DOHH2 (cell line): ENCODE measurements around the gene CAMSAP1.

ENCODE experiments used
- H3F3A ChIP-seq: fragments of 200-600 bp; sonication (generic), shearing (Covaris generic); 2 replicates; pipeline ENCODE4 v1.6.0; 2016; ENCODE audit warnings: antibody characterized with exemption, mild to moderate bottlenecking; ENCODE audit not compliant: control insufficient read depth, insufficient read depth
- H3K27ac ChIP-seq: fragments of 200-600 bp; sonication (generic); 2 replicates; pipeline ENCODE4 v1.5.1; 2014; ENCODE audit warnings: low read depth, mild to moderate bottlenecking, low read length, moderate library complexity
- H3K27me3 ChIP-seq: fragments of 200-600 bp; sonication (generic); 2 replicates; pipeline ENCODE4 v1.6.1; 2014; ENCODE audit warnings: mild to moderate bottlenecking, low read length, mixed read lengths; ENCODE audit not compliant: control insufficient read depth
- H3K36me3 ChIP-seq: fragments of 200-600 bp; sonication (generic); 2 replicates; pipeline ENCODE4 v1.6.1; 2014; ENCODE audit warnings: mild to moderate bottlenecking, low read length, moderate library complexity, mixed read lengths; ENCODE audit not compliant: control insufficient read depth
- H3K4me1 ChIP-seq: fragments of 200-600 bp; sonication (generic); 2 replicates; pipeline ENCODE4 v1.6.1; 2014; ENCODE audit warnings: mild to moderate bottlenecking, low read length, mixed read lengths; ENCODE audit not compliant: control insufficient read depth
- H3K4me2 ChIP-seq: fragments of 200-600 bp; sonication (generic); 2 replicates; pipeline ENCODE4 v1.6.0; 2014; ENCODE audit warnings: mild to moderate bottlenecking, low read length, moderate library complexity
- H3K4me3 ChIP-seq: fragments of 200-600 bp; sonication (generic); 2 replicates; pipeline ENCODE4 v1.5.1; 2014; ENCODE audit warnings: mild to moderate bottlenecking, low read length, mixed read lengths
- H3K79me2 ChIP-seq: fragments of 200-600 bp; sonication (generic); 2 replicates; pipeline ENCODE4 v1.6.1; 2014; ENCODE audit warnings: mild to moderate bottlenecking, low read length, mixed read lengths; ENCODE audit not compliant: control insufficient read depth
- H3K9me2 ChIP-seq: fragments of 200-600 bp; sonication (generic); replicated peaks from 2 replicates; pipeline ENCODE4 v1.6.1; 2014; ENCODE audit warnings: mild to moderate bottlenecking, low read length, mixed read lengths; ENCODE audit not compliant: control insufficient read depth
- H3K9me3 ChIP-seq: fragments of 200-600 bp; sonication (generic); 2 replicates; pipeline ENCODE4 v1.6.1; 2014; ENCODE audit warnings: antibody characterized with exemption, low read length, mixed read lengths; ENCODE audit not compliant: control insufficient read depth, insufficient read depth
- H4K20me1 ChIP-seq: fragments of 200-600 bp; sonication (generic); 2 replicates; pipeline ENCODE4 v1.6.0; 2014; ENCODE audit warnings: low read depth, mild to moderate bottlenecking, antibody characterized with exemption, low read length, moderate library complexity; ENCODE audit not compliant: control insufficient read depth, insufficient read depth
- EZH2phosphoT487 ChIP-seq: fragments of 200-600 bp; sonication (generic); IDR thresholded peaks from 2 replicates; pipeline ENCODE4 v1.6.1; 2017; ENCODE audit warnings: borderline replicate concordance, mild to moderate bottlenecking, antibody characterized with exemption, low read length, moderate library complexity, mixed read lengths
- TF ChIP-seq, protein P1 (sequence below): fragments of 200-600 bp; sonication (generic); IDR thresholded peaks from one replicate; pipeline ENCODE4 v1.5.1; 2014; ENCODE audit warnings: antibody characterized with exemption, mild to moderate bottlenecking, low read depth, low read length; ENCODE audit not compliant: poor library complexity, severe bottlenecking

The CAMSAP1 gene

DNA sequence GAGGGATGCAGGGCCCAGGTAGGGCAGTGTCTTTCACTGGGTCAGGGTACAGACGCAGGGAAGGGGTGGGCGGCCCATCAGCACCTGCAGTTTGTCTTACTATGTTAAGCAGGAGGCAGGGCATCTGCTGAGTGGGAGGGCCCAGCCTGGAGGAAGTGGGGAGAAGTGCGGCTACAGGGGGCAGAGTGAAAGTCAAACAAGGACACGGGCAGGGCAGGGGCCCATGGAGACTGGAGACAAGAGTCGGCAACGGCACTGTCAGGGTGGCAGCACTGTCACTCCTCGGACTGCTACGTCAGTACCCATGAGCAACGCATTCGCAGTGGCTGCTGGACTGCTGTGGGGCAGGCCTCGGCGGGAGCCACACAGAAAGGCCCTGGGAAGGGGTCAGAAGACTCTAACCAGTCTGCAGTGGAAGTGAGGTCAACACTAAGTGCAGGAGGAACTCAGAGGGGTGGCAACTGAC lies 19.7 kb downstream of the CAMSAP1 start:
- Histone ChIP-seq H3K4me1 (peaks cover 20% of the 10 kb centered on the region), H3K27me3 (no peaks in the 10 kb centered on the region), H4K20me1 (peaks cover 39% of the 10 kb centered on the region; the same call in 1 of the 2 replicates), H3K27ac (no peak overlapping the region), H3K9me2 (no peaks in the 10 kb centered on the region), H3K36me3 (no peaks in the 10 kb centered on the region), H3K79me2 (peaks cover 100% of the 10 kb centered on the region), H3K9me3 (no peaks in the 10 kb centered on the region), H3K4me2 (peak overlapping the region; percentile 51), H3F3A (no peaks in the 10 kb centered on the region), H3K4me3 (no peak overlapping the region)
- no peak for TF ChIP-seq EZH2phosphoT487
- TF ChIP-seq, protein P1, sequence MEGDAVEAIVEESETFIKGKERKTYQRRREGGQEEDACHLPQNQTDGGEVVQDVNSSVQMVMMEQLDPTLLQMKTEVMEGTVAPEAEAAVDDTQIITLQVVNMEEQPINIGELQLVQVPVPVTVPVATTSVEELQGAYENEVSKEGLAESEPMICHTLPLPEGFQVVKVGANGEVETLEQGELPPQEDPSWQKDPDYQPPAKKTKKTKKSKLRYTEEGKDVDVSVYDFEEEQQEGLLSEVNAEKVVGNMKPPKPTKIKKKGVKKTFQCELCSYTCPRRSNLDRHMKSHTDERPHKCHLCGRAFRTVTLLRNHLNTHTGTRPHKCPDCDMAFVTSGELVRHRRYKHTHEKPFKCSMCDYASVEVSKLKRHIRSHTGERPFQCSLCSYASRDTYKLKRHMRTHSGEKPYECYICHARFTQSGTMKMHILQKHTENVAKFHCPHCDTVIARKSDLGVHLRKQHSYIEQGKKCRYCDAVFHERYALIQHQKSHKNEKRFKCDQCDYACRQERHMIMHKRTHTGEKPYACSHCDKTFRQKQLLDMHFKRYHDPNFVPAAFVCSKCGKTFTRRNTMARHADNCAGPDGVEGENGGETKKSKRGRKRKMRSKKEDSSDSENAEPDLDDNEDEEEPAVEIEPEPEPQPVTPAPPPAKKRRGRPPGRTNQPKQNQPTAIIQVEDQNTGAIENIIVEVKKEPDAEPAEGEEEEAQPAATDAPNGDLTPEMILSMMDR, result no peak

DNA sequence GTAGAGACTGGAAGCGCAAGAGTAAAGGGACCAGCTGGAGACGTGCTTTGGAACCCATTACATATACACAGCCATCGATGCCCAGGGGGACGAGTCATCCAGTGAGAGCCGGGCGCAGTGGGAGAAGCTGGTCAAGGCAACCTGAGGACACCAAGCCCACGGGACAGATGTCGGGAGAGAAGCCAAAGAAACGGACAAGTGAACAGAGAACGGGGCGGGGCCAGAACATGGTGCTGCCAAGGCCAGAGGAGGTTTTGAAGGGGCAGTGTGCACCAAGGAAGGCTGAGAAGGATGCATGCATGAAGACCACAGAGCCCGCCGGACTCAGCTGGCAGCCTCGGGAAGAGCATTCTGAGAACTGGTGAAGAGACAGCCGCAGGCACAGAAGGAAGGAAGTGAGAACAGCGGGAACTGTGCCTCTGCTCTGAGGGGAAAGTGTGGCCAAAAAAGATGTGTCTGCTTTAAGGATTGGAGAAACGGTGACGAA lies 20.3 kb downstream of the CAMSAP1 start:
- no peak overlapping the region for H3K27ac ChIP-seq
- TF ChIP-seq, protein P1, result no peak
- no peak for TF ChIP-seq EZH2phosphoT487
- H3K9me3 ChIP-seq, result no peaks in the 10 kb centered on the region
- no peak overlapping the region for H3K4me3 ChIP-seq
- no peaks in the 10 kb centered on the region for H3K9me2 ChIP-seq
- no peaks in the 10 kb centered on the region for H3K27me3 ChIP-seq
- peaks cover 20% of the 10 kb centered on the region for H3K4me1 ChIP-seq
- peak overlapping the region; percentile 51; the same call in 1 of the 2 replicates for H3K4me2 ChIP-seq
- no peaks in the 10 kb centered on the region for H3F3A ChIP-seq
- H3K36me3 ChIP-seq, result no peaks in the 10 kb centered on the region
- peaks cover 39% of the 10 kb centered on the region; the same call in 1 of the 2 replicates for H4K20me1 ChIP-seq
- peaks cover 100% of the 10 kb centered on the region for H3K79me2 ChIP-seq

DNA sequence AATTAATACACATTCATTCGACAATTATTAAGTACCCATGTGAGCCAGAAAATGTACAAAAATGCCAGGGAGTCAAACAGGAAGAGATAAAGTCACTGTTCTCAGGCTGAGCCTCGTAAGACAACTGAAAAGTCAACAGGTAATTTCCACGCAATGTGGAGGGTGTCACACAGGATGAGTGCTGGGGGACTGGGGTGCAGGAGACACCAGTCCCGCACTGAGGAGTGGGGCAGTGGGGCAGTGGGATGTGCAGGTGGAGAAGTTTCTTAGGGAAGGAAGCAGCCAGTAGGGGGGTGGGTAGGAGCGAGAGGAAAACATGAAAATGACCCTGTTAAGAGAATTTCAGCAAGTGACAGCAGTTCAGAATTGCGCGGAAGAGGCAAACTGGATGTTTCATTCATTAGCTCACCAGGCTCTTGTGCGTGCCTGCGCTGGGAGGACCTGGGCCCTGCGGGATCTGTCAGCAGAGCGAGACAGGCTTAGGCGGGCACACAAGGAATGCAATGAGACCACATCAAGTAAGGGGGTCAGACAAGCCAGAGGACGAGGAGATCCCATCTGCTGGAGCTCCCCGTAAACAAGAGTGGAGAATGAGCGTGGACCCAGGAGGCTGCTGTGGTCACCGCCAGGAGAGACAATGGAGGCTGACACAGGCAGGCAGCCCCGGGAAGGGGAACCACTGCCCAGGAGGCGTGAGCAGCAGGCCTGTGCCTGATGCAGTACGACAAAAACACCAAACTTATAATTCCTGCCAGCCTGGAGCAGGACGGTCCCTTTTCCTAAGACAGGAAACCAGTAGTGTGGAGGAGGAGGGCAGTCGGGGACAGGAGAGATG lies 21.0 kb downstream of the CAMSAP1 start:
- no peak for TF ChIP-seq EZH2phosphoT487
- Histone ChIP-seq H3K9me2 (no peaks in the 10 kb centered on the region), H3K9me3 (no peaks in the 10 kb centered on the region), H3F3A (no peaks in the 10 kb centered on the region), H3K79me2 (peaks cover 100% of the 10 kb centered on the region), H4K20me1 (peaks cover 39% of the 10 kb centered on the region; the same call in 1 of the 2 replicates), H3K27me3 (no peaks in the 10 kb centered on the region), H3K36me3 (no peaks in the 10 kb centered on the region), H3K27ac (no peak overlapping the region), H3K4me3 (no peak overlapping the region), H3K4me2 (no peak overlapping the region), H3K4me1 (peaks cover 20% of the 10 kb centered on the region)
